GM18873 (cell line): ENCODE results near the gene AKR1C3.
"Not testable (repeated sequence)": the region's sequence is repeated elsewhere in the genome, so short reads cannot be mapped to it uniquely, and the experiment has no call there.

Experiments used
- ATAC-seq: cut with Tn5 transposase; IDR thresholded peaks from one replicate; pipeline ENCODE4 v1.9.1; 2021; ENCODE audit warnings: mild to moderate bottlenecking, moderate library complexity, moderate number of reproducible peaks; ENCODE audit not compliant: unreplicated experiment, low FRiP score

AKR1C3 gene

GRCh38 chr10:5081091-5081490 lies 13.1 kb upstream of the AKR1C3 start:
- ATAC-seq = no peak

- no peak for ATAC-seq
Measured at GRCh38 chr10:5088703-5089261, 5.4 kb upstream of the AKR1C3 start.

GRCh38 chr10:5089865-5090264 lies 4.3 kb upstream of the AKR1C3 start:
- ATAC-seq = no peak

GRCh38 chr10:5090551-5090950 lies 3.7 kb upstream of the AKR1C3 start:
- no peak for ATAC-seq

GRCh38 chr10:5091196-5091595 lies 3.0 kb upstream of the AKR1C3 start:
- no peak for ATAC-seq

- ATAC-seq = no peak
Measured at GRCh38 chr10:5092375-5092774, 1.8 kb upstream of the AKR1C3 start.

GRCh38 chr10:5092848-5093790 lies 1.1 kb upstream of the AKR1C3 start:
- ATAC-seq = no peak

- no peak for ATAC-seq
Measured at GRCh38 chr10:5095687-5096086, 1.5 kb downstream of the AKR1C3 start.

- ATAC-seq = no peak
Measured at GRCh38 chr10:5096108-5096507, 1.9 kb downstream of the AKR1C3 start.

GRCh38 chr10:5102479-5102878 lies 8.3 kb downstream of the AKR1C3 start:
- not testable (repeated sequence) for ATAC-seq

GRCh38 chr10:5103481-5103880 lies 9.3 kb downstream of the AKR1C3 start:
- ATAC-seq = no peak

- no peak for ATAC-seq
Measured at GRCh38 chr10:5105626-5106025, 11.4 kb downstream of the AKR1C3 start.

GRCh38 chr10:5106553-5106952 lies 12.3 kb downstream of the AKR1C3 start:
- ATAC-seq = no peak

GRCh38 chr10:5107860-5108526 lies 13.8 kb downstream of the AKR1C3 start:
- no peak for ATAC-seq

- no peak for ATAC-seq
Measured at GRCh38 chr10:5108658-5109416, 14.6 kb downstream of the AKR1C3 start.

GRCh38 chr10:5109861-5110260 lies 15.6 kb downstream of the AKR1C3 start:
- ATAC-seq = not testable (repeated sequence)

- ATAC-seq = no peak
Measured at GRCh38 chr10:5116621-5117020, 22.4 kb downstream of the AKR1C3 start.

GRCh38 chr10:5117026-5117425 lies 22.8 kb downstream of the AKR1C3 start:
- ATAC-seq = no peak

- not testable (repeated sequence) for ATAC-seq
Measured at GRCh38 chr10:5119997-5120396, 25.8 kb downstream of the AKR1C3 start.

- no peak for ATAC-seq
Measured at GRCh38 chr10:5123886-5124285, 29.7 kb downstream of the AKR1C3 start.
